K562 (cell line): ENCODE results near the gene PTBP3. TPM values are rescaled to one million over a fixed set of nuclear protein-coding genes. Genes with fewer than 3 reads are reported as not detected.
"Not testable (repeated sequence)": the region's sequence is repeated elsewhere in the genome, so short reads cannot be mapped to it uniquely, and the experiment has no call there.

Experiments
- ATAC-seq: fragments of 200-7000 bp; cut with Tn5 transposase; 3 replicates; pipeline ENCODE4 v1.9.1; 2020; ENCODE audit warnings: moderate library complexity
- BruUV-seq: library from RNA; stranded (reverse); fragments of 400-500 nt; replicated peaks from 2 replicates; lab custom pipeline; 2021; lab: Mats Ljungman, UMichigan
- CTCF ChIA-PET: fragments of 300-600 bp; formaldehyde crosslinking; extraction: SDS; loops from one replicate; lab custom pipeline; 2021; ENCODE audit warnings: low intra/inter-chr PET ratio; lab: Yijun Ruan, JAX
- POLR2A ChIA-PET: fragments of 300-600, 350-650 bp; sonication (Branson Sonifier 250); formaldehyde crosslinking; extraction: SDS; loops from one replicate; lab custom pipeline; 2021; ENCODE audit warnings: antibody characterized with exemption, inconsistent platforms; lab: Yijun Ruan, JAX
- DNase-seq, 4 experiments: peaks; one replicate each; pipeline versions ENCODE4 v3.0.0 to v3.0.0-alpha.2; 2011 to 2018; ENCODE audit warnings: low spot score in 3 of 4, mixed read lengths in 3 of 4; ENCODE audit errors: extremely low read depth in 1 of 4
- FAIRE-seq: peaks from 2 replicates; lab custom pipeline; 2011; peaks lifted over from hg19 to GRCh38; lab: Jason Lieb, UNC
- H2AFZ ChIP-seq: 2 replicates; pipeline ENCODE4 v1.6.0; 2011; ENCODE audit warnings: low read depth, low read length, control low read depth, inconsistent platforms
- H3K27ac ChIP-seq: fragments of 200-600 bp; 3 replicates; pipeline ENCODE4 v1.8.0; 2011; ENCODE audit warnings: low read depth, mild to moderate bottlenecking, control low read depth, inconsistent platforms, low read length, moderate library complexity, mixed read lengths; ENCODE audit errors: extremely low read depth
- H3K27me3 ChIP-seq, 2 experiments: fragments of 300-600 bp in 1 of 2; 2 replicates in 1 of 2; 3 replicates in 1 of 2; pipeline versions ENCODE4 v1.6.0 to v1.8.0; 2011; ENCODE audit warnings: inconsistent platforms in 2 of 2, low read length in 2 of 2, mild to moderate bottlenecking in 1 of 2, mixed read lengths in 1 of 2, moderate library complexity in 1 of 2; ENCODE audit not compliant: control insufficient read depth in 2 of 2, insufficient read depth in 2 of 2
- H3K36me3 ChIP-seq: fragments of 300-600 bp; 3 replicates; pipeline ENCODE4 v1.8.0; 2011; ENCODE audit warnings: mild to moderate bottlenecking, low read length, inconsistent platforms; ENCODE audit not compliant: control insufficient read depth, insufficient read depth
- H3K4me1 ChIP-seq, 2 experiments: fragments of 200-600 bp in 1 of 2; replicated peaks in 1 of 2; 2 replicates in 1 of 2; 3 replicates in 1 of 2; pipeline versions ENCODE4 v1.5.1 to v1.8.0; 2011; ENCODE audit warnings: inconsistent platforms in 2 of 2, low read length in 2 of 2, mild to moderate bottlenecking in 1 of 2, mixed read lengths in 1 of 2, moderate library complexity in 1 of 2; ENCODE audit not compliant: control insufficient read depth in 2 of 2, insufficient read depth in 2 of 2
- H3K4me2 ChIP-seq: 2 replicates; pipeline ENCODE4 v1.6.1; 2011; ENCODE audit warnings: low read length, control low read depth, inconsistent platforms, mixed read lengths; ENCODE audit not compliant: insufficient read depth
- H3K4me3 ChIP-seq: fragments of 200-600 bp; sonication (generic), shearing (Covaris generic); 2 replicates; pipeline ENCODE4 v1.5.1; 2016; ENCODE audit warnings: control low read depth, inconsistent platforms
- H3K79me2 ChIP-seq: fragments of 200-600 bp; 3 replicates; pipeline ENCODE4 v1.8.0; 2011; ENCODE audit warnings: low read length, inconsistent platforms; ENCODE audit not compliant: control insufficient read depth, insufficient read depth
- H3K9ac ChIP-seq, 2 experiments: 2 replicates each; pipeline versions ENCODE4 v1.6.0 to v1.6.1; 2011; ENCODE audit warnings: low read depth in 2 of 2, low read length in 2 of 2, control low read depth in 1 of 2, inconsistent platforms in 1 of 2, mild to moderate bottlenecking in 1 of 2, mixed read lengths in 1 of 2; ENCODE audit not compliant: insufficient read depth in 1 of 2
- H3K9me1 ChIP-seq: one replicate; pipeline ENCODE4 v1.6.0; 2011; ENCODE audit warnings: inconsistent platforms, mild to moderate bottlenecking, low read length, moderate library complexity; ENCODE audit not compliant: control insufficient read depth, insufficient read depth
- H3K9me3 ChIP-seq: replicated peaks from 2 replicates; pipeline ENCODE4 v1.5.1; 2011; ENCODE audit warnings: low read depth, low read length, inconsistent platforms; ENCODE audit not compliant: control insufficient read depth, insufficient read depth
- H4K20me1 ChIP-seq: replicated peaks from 2 replicates; pipeline ENCODE4 v1.6.1; 2011; ENCODE audit warnings: low read length, inconsistent platforms, mixed read lengths; ENCODE audit not compliant: control insufficient read depth, insufficient read depth
- BHLHE40 ChIP-seq: IDR thresholded peaks from 2 replicates; pipeline ENCODE4 v1.6.1; 2011; ENCODE audit warnings: low read length, improper control_type of control experiment
- HMG20B ChIP-seq: fragments of 250-450 bp; sonication (Bioruptor Pico); IDR thresholded peaks from 2 replicates; pipeline ENCODE4 v1.5.0; 2021; ENCODE audit warnings: mild to moderate bottlenecking
- HMGXB4 ChIP-seq: sonication (generic); formaldehyde crosslinking; IDR thresholded peaks from 2 replicates; pipeline ENCODE4 v1.8.1; 2023; ENCODE audit warnings: mild to moderate bottlenecking, missing genetic modification reagents
- RBM17 ChIP-seq: fragments of 200-400 bp; formaldehyde crosslinking; IDR thresholded peaks from 2 replicates; pipeline ENCODE4 v1.6.1; 2017; ENCODE audit warnings: low read depth, mild to moderate bottlenecking, low read length, borderline replicate concordance
- RFX5 ChIP-seq: IDR thresholded peaks from 2 replicates; pipeline ENCODE4 v1.6.1; 2011; ENCODE audit warnings: low read depth, mild to moderate bottlenecking, improper control_type of control experiment, low read length
- ZFP36 ChIP-seq: fragments of 150-350 bp; IDR thresholded peaks from 2 replicates; pipeline ENCODE4 v1.6.1; 2018; ENCODE audit warnings: low read length, low read depth; ENCODE audit not compliant: partially characterized antibody
- WGBS: fragments of 100-300 bp; shearing (Covaris generic); methylation state at CpG from one replicate; pipeline ENCODE4 v1.1.6; 2016; ENCODE audit warnings: low coverage, mixed read lengths; ENCODE audit not compliant: insufficient coverage; ENCODE audit errors: missing lambda C conversion rate; 5-methylcytosine and 5-hydroxymethylcytosine counted together
- in situ Hi-C: fragments of 300-500 bp; cut with MboI; formaldehyde crosslinking; loops from 4 replicates; pipeline ENCODE4 v1.15.0; 2018; ENCODE audit warnings: inconsistent platforms, mixed read lengths
- intact Hi-C: fragments of 100-400 bp; cut with micrococcal nuclease; formaldehyde crosslinking; loops from 2 replicates; pipeline ENCODE4 v1.14.2; 2022
- polyA plus RNA-seq, 8 experiments: library from polyadenylated mRNA; depleted of rRNA in 4 of 8; stranded (reverse) in 5 of 8; unstranded in 3 of 8; fragments of >200 nt; fragmentation: Nextera tagmentation in 2 of 8; fragmentation: Illumina TruSeq in 1 of 8; extraction: Ambion mirVana in 2 of 8; extraction: Trizol in 1 of 8; gene quantifications; 2 replicates each; pipeline versions ENCODE4 v1.2.1 to v1.2.3, GENCODE V29; 2011 to 2014; ENCODE audit warnings: inconsistent platforms in 1 of 8, missing spikeins in 1 of 8
- total RNA-seq, 7 experiments: library from RNA; depleted of rRNA in 6 of 7; stranded (reverse); fragments of >200 nt in 6 of 7; fragmentation: Illumina TruSeq in 2 of 7; extraction: Trizol in 2 of 7; gene quantifications; 2 replicates each; pipeline versions ENCODE4 v1.2.1 to v1.2.3, GENCODE V29; 2011 to 2021; ENCODE audit warnings: low replicate concordance in 1 of 7

PTBP3 gene
- total and polyA plus RNA-seq, 9 of the 15 experiments (the other 6 are each of a cell fraction or from before 2014, with no cell fraction given): 22.4 to 132 (median 68.0) TPM

- intact Hi-C loops: loop anchor here (5.0 to 10.0 kb wide), 3 partner anchors 61 to 419 kb away; no protein-coding TSS in a partner anchor
- CTCF ChIA-PET: no interaction called here
- no TSS peak for BruUV-seq
Observed at GRCh38 chr9:112375361-112375760, 41.9 kb upstream of the PTBP3 start.

GRCh38 chr9:112374232-112374631 lies 40.8 kb upstream of the PTBP3 start:
- intact Hi-C loops: loop anchor here (10.0 kb wide), 2 partner anchors 59 to 421 kb away; no protein-coding TSS in a partner anchor

More at GRCh38 chr9:112375361-112375760, 41.9 kb upstream of the PTBP3 start:
- H3K4me1 ChIP-seq: peaks cover 4 to 18% of the 10 kb centered on the region in 2 experiments
- in situ Hi-C loops: no loop called here
- no peak overlapping the region for H3K27ac ChIP-seq
- 54% methylated on average over 4 of the region's 5 CpGs for WGBS
- TF ChIP-seq HMGXB4 (CRISPR knock-in tag) (no peak), HMG20B (no peak), RFX5 (no peak), BHLHE40 (no peak), RBM17 (no peak), ZFP36 (no peak)
- TF ChIP-seq, all 486 proteins: peak for 0
- Histone ChIP-seq H3K36me3 (no peaks in the 10 kb centered on the region), H2AFZ (no peak overlapping the region), H3K9ac (no peak overlapping the region), H3K79me2 (peaks cover 33% of the 10 kb centered on the region), H3K9me3 (no peaks in the 10 kb centered on the region), H3K9me1 (peaks cover 3% of the 10 kb centered on the region), H3K4me3 (no peak overlapping the region), H3K27me3 (no peaks in the 10 kb centered on the region), H3K4me2 (no peak overlapping the region), H4K20me1 (no peaks in the 10 kb centered on the region)
- no peak for ATAC-seq
- FAIRE-seq: no peak
- DNase-seq: no peak
- POLR2A ChIA-PET: no interaction called here

More at GRCh38 chr9:112374232-112374631, 40.8 kb upstream of the PTBP3 start:
- Histone ChIP-seq H3K79me2 (peaks cover 28% of the 10 kb centered on the region), H3K4me1 (peaks cover 4 to 18% of the 10 kb centered on the region in 2 experiments; a peak in 4 of 5 replicates)
- H3K9me1 ChIP-seq, H3K4me2 ChIP-seq, BruUV-seq, H3K36me3 ChIP-seq, H3K27me3 ChIP-seq, POLR2A ChIA-PET, H3K27ac ChIP-seq, CTCF ChIA-PET, H3K9ac ChIP-seq, ATAC-seq, H4K20me1 ChIP-seq, H2AFZ ChIP-seq, DNase-seq, in situ Hi-C loops, FAIRE-seq, H3K4me3 ChIP-seq, H3K9me3 ChIP-seq: not testable (repeated sequence)
- 91% methylated on average over 2 of the region's 2 CpGs for WGBS
